HepG2 (cell line): ENCODE data around the gene ACADVL. TPM values are rescaled to one million over a fixed set of nuclear protein-coding genes. Genes with fewer than 3 reads are reported as not detected.

Experiments used
- ARID5B ChIP-seq: IDR thresholded peaks from 2 replicates; pipeline ENCODE4 v1.4.0; 2020; ENCODE audit warnings: mild to moderate bottlenecking, missing genetic modification reagents
- ATF4 ChIP-seq, 2 experiments: fragments of 450-650 bp in 1 of 2; sonication (generic) in 1 of 2; formaldehyde crosslinking; IDR thresholded peaks; 2 replicates each; pipeline versions ENCODE4 v1.5.0 to v1.8.0; 2020 to 2022; ENCODE audit warnings: mild to moderate bottlenecking in 1 of 2, missing genetic modification reagents in 1 of 2
- JUND ChIP-seq: sonication (generic); formaldehyde crosslinking; IDR thresholded peaks from 2 replicates; pipeline ENCODE4 v1.8.0; 2022; ENCODE audit warnings: mild to moderate bottlenecking, missing genetic modification reagents
- KDM4B ChIP-seq: sonication (generic); formaldehyde crosslinking; IDR thresholded peaks from 2 replicates; pipeline ENCODE4 v1.4.0; 2020; ENCODE audit warnings: missing genetic modification reagents
- KLF16 ChIP-seq, 2 experiments: sonication (generic) in 1 of 2; formaldehyde crosslinking in 1 of 2; IDR thresholded peaks; 2 replicates each; pipeline versions ENCODE4 v1.6.1 to v1.8.0; 2016 to 2023; ENCODE audit warnings: missing genetic modification reagents in 2 of 2, missing compliant biosample characterization in 1 of 2
- MATR3 ChIP-seq: sonication (generic); formaldehyde crosslinking; IDR thresholded peaks from 2 replicates; pipeline ENCODE4 v1.4.0; 2020; ENCODE audit warnings: missing genetic modification reagents
- ONECUT2 ChIP-seq: sonication (generic); formaldehyde crosslinking; IDR thresholded peaks from 2 replicates; pipeline ENCODE4 v1.4.0; 2020; ENCODE audit warnings: missing genetic modification reagents
- PAWR ChIP-seq: sonication (generic); formaldehyde crosslinking; IDR thresholded peaks from 2 replicates; pipeline ENCODE4 v1.4.0; 2020; ENCODE audit warnings: missing genetic modification reagents, mild to moderate bottlenecking, borderline replicate concordance
- SYNCRIP ChIP-seq: fragments of 200-400 bp; formaldehyde crosslinking; IDR thresholded peaks from 2 replicates; pipeline ENCODE4 v1.6.1; 2018; ENCODE audit warnings: mild to moderate bottlenecking, low read depth, low read length; ENCODE audit not compliant: insufficient read depth
- XRCC5 ChIP-seq: fragments of 200-400 bp; formaldehyde crosslinking; optimal IDR thresholded peaks from 2 replicates; pipeline ENCODE3; 2017; ENCODE audit warnings: mild to moderate bottlenecking, low read length
- ZGPAT ChIP-seq: IDR thresholded peaks from 2 replicates; pipeline ENCODE4 v1.6.1; 2016; ENCODE audit warnings: mild to moderate bottlenecking
- ZNF10 ChIP-seq: sonication (generic); formaldehyde crosslinking; IDR thresholded peaks from 2 replicates; pipeline ENCODE4 v1.4.0; 2020; ENCODE audit warnings: mild to moderate bottlenecking, low read depth, missing genetic modification reagents, borderline replicate concordance
- ZNF138 ChIP-seq: sonication (generic); formaldehyde crosslinking; IDR thresholded peaks from 2 replicates; pipeline ENCODE4 v1.5.0; 2020; ENCODE audit warnings: mild to moderate bottlenecking, low read depth, missing genetic modification reagents
- ZNF280D ChIP-seq: sonication (generic); formaldehyde crosslinking; IDR thresholded peaks from 2 replicates; pipeline ENCODE4 v1.5.1; 2020; ENCODE audit warnings: mild to moderate bottlenecking, missing genetic modification reagents
- ZNF331 ChIP-seq: sonication (generic); formaldehyde crosslinking; IDR thresholded peaks from 2 replicates; pipeline ENCODE4 v1.4.0; 2020; ENCODE audit warnings: missing genetic modification reagents
- ZNF569 ChIP-seq: sonication (generic); formaldehyde crosslinking; IDR thresholded peaks from 2 replicates; pipeline ENCODE4 v1.5.0; 2020; ENCODE audit warnings: mild to moderate bottlenecking, missing genetic modification reagents, moderate library complexity, borderline replicate concordance
- ZNF749 ChIP-seq: sonication (generic); formaldehyde crosslinking; IDR thresholded peaks from 2 replicates; pipeline ENCODE4 v1.8.0; 2022; ENCODE audit warnings: mild to moderate bottlenecking, missing genetic modification reagents, moderate library complexity, borderline replicate concordance
- ZNF788 ChIP-seq: sonication (generic); formaldehyde crosslinking; IDR thresholded peaks from 2 replicates; pipeline ENCODE4 v1.5.0; 2020; ENCODE audit warnings: mild to moderate bottlenecking, missing genetic modification reagents, borderline replicate concordance
- polyA plus RNA-seq, 8 experiments: library from polyadenylated mRNA; depleted of rRNA in 3 of 8; stranded (reverse) in 7 of 8; unstranded in 1 of 8; fragments of >200 nt; fragmentation: Illumina TruSeq in 4 of 8; extraction: Trizol in 4 of 8; gene quantifications; 2 replicates each; pipeline versions ENCODE4 v1.2.1 to v1.2.3, GENCODE V29; 2011 to 2016; ENCODE audit warnings: low read depth in 4 of 8, missing spikeins in 1 of 8, mixed read lengths in 1 of 8; ENCODE audit not compliant: insufficient read depth in 1 of 8
- total RNA-seq, 5 experiments: library from RNA; depleted of rRNA; stranded (reverse); fragments of >200 nt; fragmentation: Illumina TruSeq; extraction: Trizol; gene quantifications; 2 replicates each; pipeline ENCODE4 v1.2.3, GENCODE V29; 2016; ENCODE audit warnings: low read depth in 1 of 5

The ACADVL gene
- total and polyA plus RNA-seq, 2 of the 13 experiments (the other 11 are each of a cell fraction or from before 2014, with no cell fraction given), result 219 to 412 TPM

GRCh38 chr17:7179317-7180254 is 40.2 kb upstream of the ACADVL start, which contains the start of gene ASGR1 (continued):
- TF ChIP-seq SYNCRIP (no peak), ZNF138 (CRISPR knock-in tag) (peak; percentile 68; the same call in 1 of the 2 replicates), ZNF749 (no peak; the same call in 1 of the 2 replicates), ZNF569 (no peak), ZNF10 (no peak), JUND (peak; percentile 49; the same call in 1 of the 2 replicates), ONECUT2 (CRISPR knock-in tag) (no peak), ZNF331 (CRISPR knock-in tag) (peak; percentile 86), ZGPAT (CRISPR knock-in tag) (peak; percentile 95), KLF16 (CRISPR knock-in tag; IDR thresholded peaks at IDR 0.05) (peak in 1 of 2 experiments; percentile 96; a peak in 2 of 4 replicates), ARID5B (CRISPR knock-in tag) (peak; percentile 83), ATF4 (CRISPR knock-in tag; IDR thresholded peaks at IDR 0.05) (no peak), KDM4B (CRISPR knock-in tag) (peak; percentile 49; the same call in 1 of the 2 replicates), PAWR (CRISPR knock-in tag) (no peak), ZNF788 (CRISPR knock-in tag) (peak; percentile 86; the same call in 1 of the 2 replicates), MATR3 (CRISPR knock-in tag) (no peak), XRCC5 (peak; percentile 93), ZNF280D (peak; percentile 91; the same call in 1 of the 2 replicates)
